ENCODE data around the gene PDS5B.

Gene PDS5B

DNA sequence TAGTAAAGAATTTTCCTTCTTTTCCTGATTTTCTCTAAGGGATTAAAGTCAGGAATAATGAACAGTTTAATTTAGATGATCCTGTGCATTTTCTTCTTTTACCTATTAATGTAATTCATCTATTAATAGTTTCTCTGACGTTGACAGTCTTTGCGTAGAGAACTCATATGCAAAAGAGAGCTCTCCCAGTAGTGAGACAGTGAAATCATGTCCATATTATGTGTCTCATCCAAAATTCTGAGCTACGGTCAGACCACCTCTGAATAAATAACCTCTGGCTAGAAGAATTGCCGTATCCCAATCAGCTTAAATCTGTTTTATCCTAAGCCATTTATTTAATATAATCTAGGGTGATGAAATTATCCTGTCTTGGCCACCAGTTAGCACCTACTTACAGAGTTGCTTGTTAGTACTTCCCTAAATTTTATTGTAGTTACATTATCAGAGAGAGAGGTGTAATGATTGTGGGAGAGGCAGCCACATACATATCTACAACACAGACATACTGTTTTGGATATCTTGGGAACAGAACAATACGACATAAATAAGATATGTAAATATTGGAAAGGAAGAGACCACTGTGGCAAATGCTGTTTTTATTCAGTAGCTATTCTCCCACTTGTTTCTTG is 30.7 kb downstream of the PDS5B start:
- no peak for DNase-seq (ENCODE audit: low read depth, low spot score)
- POLR2A ChIA-PET, result no interaction called here
- TF ChIP-seq, protein P1, sequence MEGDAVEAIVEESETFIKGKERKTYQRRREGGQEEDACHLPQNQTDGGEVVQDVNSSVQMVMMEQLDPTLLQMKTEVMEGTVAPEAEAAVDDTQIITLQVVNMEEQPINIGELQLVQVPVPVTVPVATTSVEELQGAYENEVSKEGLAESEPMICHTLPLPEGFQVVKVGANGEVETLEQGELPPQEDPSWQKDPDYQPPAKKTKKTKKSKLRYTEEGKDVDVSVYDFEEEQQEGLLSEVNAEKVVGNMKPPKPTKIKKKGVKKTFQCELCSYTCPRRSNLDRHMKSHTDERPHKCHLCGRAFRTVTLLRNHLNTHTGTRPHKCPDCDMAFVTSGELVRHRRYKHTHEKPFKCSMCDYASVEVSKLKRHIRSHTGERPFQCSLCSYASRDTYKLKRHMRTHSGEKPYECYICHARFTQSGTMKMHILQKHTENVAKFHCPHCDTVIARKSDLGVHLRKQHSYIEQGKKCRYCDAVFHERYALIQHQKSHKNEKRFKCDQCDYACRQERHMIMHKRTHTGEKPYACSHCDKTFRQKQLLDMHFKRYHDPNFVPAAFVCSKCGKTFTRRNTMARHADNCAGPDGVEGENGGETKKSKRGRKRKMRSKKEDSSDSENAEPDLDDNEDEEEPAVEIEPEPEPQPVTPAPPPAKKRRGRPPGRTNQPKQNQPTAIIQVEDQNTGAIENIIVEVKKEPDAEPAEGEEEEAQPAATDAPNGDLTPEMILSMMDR (IDR thresholded peaks at IDR 0.05; ENCODE audit: insufficient read depth, low read length, missing control alignments), result no peak
- no peak overlapping the region for H3K4me3 ChIP-seq (ENCODE audit: low read depth, low read length)
- CTCF ChIA-PET, result interaction anchor here (1.2 to 2.2 kb wide), 3 partner anchors 30 to 36 kb away, joined by 3 to 8 read pairs (median 3); partner anchors contain the start of gene PDS5B

DNA sequence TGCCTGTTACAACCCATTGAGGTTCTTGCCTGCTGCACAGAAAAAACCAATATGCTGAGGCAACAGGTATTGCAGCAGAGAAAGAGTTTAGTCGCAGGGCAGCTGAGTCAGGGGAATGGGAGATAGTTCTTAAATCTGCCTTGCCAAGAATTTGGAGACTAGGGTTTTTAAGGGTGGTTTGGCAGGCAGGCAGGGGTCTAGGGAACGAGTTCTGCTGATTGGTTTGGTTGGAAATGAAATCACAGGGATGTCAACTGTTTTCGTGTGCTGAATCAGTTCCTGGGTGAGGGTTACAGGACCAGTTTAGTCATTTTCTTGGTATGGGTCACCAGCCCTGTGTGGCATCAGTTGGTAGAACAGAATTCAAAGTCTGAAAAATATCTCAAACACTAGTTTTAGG is 36.6 kb downstream of the PDS5B start:
- ChIA-PET POLR2A (no interaction called here), CTCF (interaction anchor here (1.1 kb wide), 1 partner anchor 23 kb away, joined by 3 read pairs; no protein-coding TSS in a partner anchor)
- TF ChIP-seq, protein P1 (IDR thresholded peaks at IDR 0.05; ENCODE audit: insufficient read depth, low read length, missing control alignments), result no peak
- H3K4me3 ChIP-seq (ENCODE audit: low read depth, low read length), result no peak overlapping the region
- no peak for DNase-seq (ENCODE audit: low read depth, low spot score)

DNA sequence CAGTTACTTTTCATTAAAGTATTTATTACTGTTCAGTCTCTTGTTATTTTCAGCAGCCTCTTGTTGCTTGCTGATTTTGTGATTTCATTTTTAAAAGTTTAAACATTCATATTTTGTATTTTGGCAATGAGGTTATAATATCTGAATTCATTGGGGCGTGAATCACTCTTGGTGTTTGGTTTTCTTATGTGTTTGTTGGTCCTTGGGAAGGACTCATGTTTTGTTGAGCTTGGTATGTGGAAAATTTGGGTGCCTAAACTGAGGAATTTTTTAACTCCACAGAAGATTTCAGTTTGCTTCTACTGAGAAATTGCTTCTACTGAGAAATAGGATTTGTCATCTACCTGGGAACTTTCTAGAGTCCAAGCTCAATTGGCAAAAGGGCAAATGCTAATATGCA is 38.2 kb downstream of the PDS5B start:
- ChIA-PET POLR2A (no interaction called here), CTCF (interaction anchor here (0.8 to 2.4 kb wide), 6 partner anchors 14 to 45 kb away, joined by 3 to 13 read pairs (median 3); no protein-coding TSS in a partner anchor)
- TF ChIP-seq, protein P1 (IDR thresholded peaks at IDR 0.05; ENCODE audit: insufficient read depth, low read length, missing control alignments), result no peak

DNA sequence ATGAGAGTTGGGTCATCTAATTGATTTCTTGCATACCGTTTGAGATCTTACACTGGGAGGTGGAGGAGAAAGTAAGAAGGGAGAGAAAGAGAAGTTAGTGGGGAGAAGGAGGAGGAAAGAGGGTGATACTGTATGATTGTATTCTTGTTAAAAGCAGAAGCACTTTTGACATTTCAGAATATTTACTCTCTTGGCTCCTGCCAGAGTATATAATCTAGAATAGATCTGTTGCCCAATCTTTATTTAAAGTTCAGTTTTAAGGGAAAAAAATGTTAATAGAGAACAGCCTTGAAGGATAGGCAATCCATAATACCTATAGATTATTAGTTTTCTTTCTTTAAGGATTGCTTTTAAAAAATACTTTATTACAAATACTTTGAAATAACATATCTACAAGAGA is 41.5 kb downstream of the PDS5B start:
- POLR2A ChIA-PET, result no interaction called here
- CTCF ChIA-PET, result interaction anchor here (1.6 kb wide), 1 partner anchor 12 kb away, joined by 5 read pairs; no protein-coding TSS in a partner anchor
- no peak for DNase-seq (ENCODE audit: low read depth, low spot score)
- TF ChIP-seq, protein P1 (IDR thresholded peaks at IDR 0.05; ENCODE audit: insufficient read depth, low read length, missing control alignments), result no peak
- H3K4me3 ChIP-seq (ENCODE audit: low read depth, low read length), result no peak overlapping the region

More for the DNA sequence above, 38.2 kb downstream of the PDS5B start:
- H3K4me3 ChIP-seq (ENCODE audit: low read depth, low read length), result no peak overlapping the region
- no peak for DNase-seq (ENCODE audit: low read depth, low spot score)

DNA sequence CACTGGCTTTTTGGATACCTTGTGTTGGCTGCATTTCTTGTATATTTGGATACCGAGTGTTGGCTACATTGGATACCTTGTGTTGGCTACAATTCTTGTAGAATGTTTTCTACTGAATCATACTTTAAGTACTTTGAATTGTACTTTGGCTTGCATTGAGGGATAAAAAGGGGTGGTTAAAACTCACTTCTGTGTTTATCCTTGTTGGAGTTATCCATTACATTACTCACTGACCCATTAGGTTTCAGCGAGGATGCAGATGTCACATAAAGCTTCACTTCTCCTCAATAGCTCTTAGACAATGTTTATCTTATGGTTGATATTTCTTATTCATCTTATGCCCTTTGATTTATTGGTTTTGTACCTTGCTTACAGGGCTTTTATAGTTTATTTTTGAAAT is 43.1 kb downstream of the PDS5B start:
- no peak for DNase-seq (ENCODE audit: low read depth, low spot score)
- ChIA-PET POLR2A (no interaction called here), CTCF (interaction anchor here (0.7 to 1.6 kb wide), 5 partner anchors 10 to 41 kb away, joined by 3 to 8 read pairs (median 6); no protein-coding TSS in a partner anchor)
- TF ChIP-seq, protein P1 (IDR thresholded peaks at IDR 0.05; ENCODE audit: insufficient read depth, low read length, missing control alignments), result no peak
- H3K4me3 ChIP-seq (ENCODE audit: low read depth, low read length), result no peak overlapping the region

DNA sequence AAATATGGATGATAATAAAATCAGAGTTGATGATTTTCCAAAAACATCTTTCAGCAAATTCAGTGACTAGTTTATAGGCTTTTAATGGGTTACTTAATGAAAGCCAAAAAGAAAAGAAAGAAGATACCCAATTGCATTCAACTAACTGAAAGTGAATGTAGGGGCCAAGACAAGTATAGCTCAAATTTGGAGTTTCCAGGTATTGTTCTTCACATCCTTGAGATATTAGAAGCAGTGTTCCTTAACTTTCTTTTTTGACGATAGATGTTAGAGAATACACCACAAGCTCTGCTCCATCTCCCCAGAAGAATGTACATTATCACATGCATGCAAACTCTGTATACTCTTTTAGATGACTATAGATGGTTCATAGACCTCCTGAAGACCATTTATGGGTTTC is 43.6 kb downstream of the PDS5B start:
- no peak for DNase-seq (ENCODE audit: low read depth, low spot score)
- ChIA-PET POLR2A (no interaction called here), CTCF (interaction anchor here (0.7 to 1.5 kb wide), 3 partner anchors 10 to 42 kb away, joined by 3 to 8 read pairs (median 7); no protein-coding TSS in a partner anchor)
- TF ChIP-seq, protein P1 (IDR thresholded peaks at IDR 0.05; ENCODE audit: insufficient read depth, low read length, missing control alignments), result no peak
- H3K4me3 ChIP-seq (ENCODE audit: low read depth, low read length), result no peak overlapping the region

Measured in AG04449 (cell line).